ENCODE measurements around the gene THUMPD3. TPM values are rescaled to one million over a fixed set of nuclear protein-coding genes. Genes with fewer than 3 reads are reported as not detected.

The THUMPD3 gene
- total RNA-seq, 2 experiments from 2014 or later, result 46.6 to 48.0 TPM

DNA sequence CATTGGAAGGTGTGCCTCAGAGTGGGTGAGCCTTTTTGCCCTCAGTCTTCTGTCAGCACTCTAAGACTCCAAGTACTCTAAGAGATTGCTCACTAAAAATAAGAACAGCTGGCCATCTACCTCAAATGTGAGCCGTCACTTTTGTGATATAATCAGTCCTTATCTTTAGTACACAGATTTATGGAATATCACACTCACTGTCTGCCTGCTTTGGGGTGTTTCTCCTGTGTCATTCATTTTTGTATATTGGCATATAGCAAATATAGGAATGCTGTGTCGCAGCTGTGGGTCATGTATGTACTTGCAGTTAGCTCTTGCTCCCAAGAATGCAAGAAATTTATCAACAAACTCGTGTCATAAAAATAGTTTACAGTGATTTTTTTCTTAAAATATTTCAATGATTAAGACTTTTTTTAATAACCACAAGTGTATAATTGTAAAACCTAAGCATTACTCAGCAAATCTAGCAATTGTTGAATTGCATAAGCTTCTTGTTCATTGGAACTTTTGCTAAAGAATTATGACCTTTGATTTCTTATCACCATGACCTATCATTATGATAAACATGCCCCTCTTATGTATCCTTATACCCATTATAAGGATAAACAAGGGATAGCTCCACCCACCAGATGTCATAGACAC is 53.4 kb downstream of the THUMPD3 start:
- Mint-ChIP-seq H3K27me3 (no peaks in the 10 kb centered on the region), H3K9me3 (no peaks in the 10 kb centered on the region), H3K4me3 (no peak overlapping the region), H3K36me3 (ENCODE audit: low read depth) (peaks cover 18% of the 10 kb centered on the region), H3K4me1 (peaks cover 41% of the 10 kb centered on the region), H3K27ac (no peak overlapping the region)
- POLR2A ChIA-PET, result no interaction called here
- CTCF ChIA-PET, result interaction anchor here (1.1 to 1.7 kb wide), 3 partner anchors 11 to 19 kb away, joined by 4 to 6 read pairs (median 4); partner anchors contain the start of gene SETD5
- DNase-seq, result no peak

DNA sequence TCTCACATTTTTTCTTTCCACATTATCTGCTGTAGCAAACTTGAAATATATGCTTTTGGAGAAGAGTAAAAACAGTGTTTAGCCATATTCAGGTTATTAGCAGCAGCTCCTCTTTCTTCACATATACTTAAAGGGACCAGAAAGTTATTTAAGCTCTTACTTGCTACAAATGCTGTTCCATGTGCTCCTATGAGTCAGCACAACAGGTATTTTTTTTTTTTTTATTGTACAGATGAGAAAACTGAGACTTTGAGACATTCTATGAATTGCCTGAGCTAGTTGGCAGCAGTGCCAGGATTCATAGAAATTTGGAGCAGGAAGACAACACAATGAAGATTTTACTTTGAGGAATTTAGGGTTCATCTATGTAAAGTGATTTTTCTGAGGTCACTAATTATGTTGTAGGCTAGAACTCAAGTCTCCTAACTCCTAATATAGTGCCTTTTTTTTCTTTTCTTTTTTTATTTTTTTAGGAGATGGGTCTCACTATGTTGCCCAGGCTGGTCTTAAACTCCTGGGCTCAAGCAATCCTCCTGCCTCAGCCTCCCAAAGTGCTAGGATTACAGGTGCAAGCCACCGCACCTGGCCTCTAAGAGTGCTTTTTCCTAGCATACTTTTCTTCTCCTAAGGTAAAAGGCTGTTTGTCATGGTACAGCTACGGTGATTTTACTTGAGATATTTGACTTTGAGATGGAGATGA is 58.1 kb downstream of the THUMPD3 start:
- no peaks in the 10 kb centered on the region for H3K27me3 Mint-ChIP-seq
- CTCF ChIA-PET, result interaction anchor here (1.5 kb wide), 1 partner anchor 58 kb away, joined by 3 read pairs; the partner anchor contains the start of gene THUMPD3
- peak overlapping the region; percentile 2 for H3K27ac Mint-ChIP-seq
- H3K4me3 Mint-ChIP-seq, result no peak overlapping the region
- DNase-seq, result no peak
- H3K9me3 Mint-ChIP-seq, result no peaks in the 10 kb centered on the region
- H3K36me3 Mint-ChIP-seq (ENCODE audit: low read depth), result peaks cover 23% of the 10 kb centered on the region
- H3K4me1 Mint-ChIP-seq, result peaks cover 47% of the 10 kb centered on the region
- POLR2A ChIA-PET, result interaction anchor here (0.6 kb wide), 1 partner anchor 14 kb away, joined by 8 read pairs; no protein-coding TSS in a partner anchor

DNA sequence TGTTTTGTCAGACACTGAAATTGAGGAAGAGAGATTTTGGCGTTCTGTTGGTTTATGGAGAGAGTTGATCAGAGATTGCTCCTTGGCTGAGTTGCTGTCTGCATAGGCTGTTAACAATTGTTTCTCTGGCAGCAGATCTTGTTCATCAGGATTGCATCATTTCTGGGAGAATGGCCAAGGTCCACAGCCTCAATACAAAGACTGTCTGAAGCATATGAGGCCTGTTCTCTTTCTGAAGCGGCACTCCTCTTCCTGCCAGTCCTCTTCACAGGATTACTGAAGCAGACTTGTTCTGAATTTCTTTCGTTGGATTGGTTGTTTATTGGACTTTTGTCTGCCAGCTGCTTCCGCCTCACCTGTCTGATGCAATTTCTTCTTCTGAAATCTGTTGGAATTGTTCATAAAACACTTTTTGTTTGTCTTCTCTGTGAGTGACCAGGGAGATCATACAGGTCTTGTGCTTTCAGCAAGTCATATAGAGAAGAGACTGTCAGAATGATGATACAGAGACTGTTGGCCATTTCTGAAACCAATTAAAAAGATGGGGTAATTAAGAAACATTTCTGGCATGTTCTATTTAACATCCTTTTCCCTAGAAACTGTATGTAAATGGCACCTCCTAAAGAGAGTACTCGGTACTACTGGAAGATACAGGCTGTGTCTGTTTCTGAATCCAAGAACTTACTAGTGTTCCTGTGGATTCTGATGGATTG is 60.0 kb downstream of the THUMPD3 start:
- Mint-ChIP-seq H3K4me1 (peaks cover 46% of the 10 kb centered on the region), H3K36me3 (ENCODE audit: low read depth) (peaks cover 31% of the 10 kb centered on the region), H3K27ac (peak overlapping the region; percentile 10), H3K9me3 (no peaks in the 10 kb centered on the region), H3K27me3 (no peaks in the 10 kb centered on the region), H3K4me3 (no peak overlapping the region)
- DNase-seq, result no peak
- POLR2A ChIA-PET, result no interaction called here
- CTCF ChIA-PET, result interaction anchor here (1.0 to 1.5 kb wide), 2 partner anchors 24 to 60 kb away, joined by 3 read pairs; partner anchors contain the start of gene THUMPD3

DNA sequence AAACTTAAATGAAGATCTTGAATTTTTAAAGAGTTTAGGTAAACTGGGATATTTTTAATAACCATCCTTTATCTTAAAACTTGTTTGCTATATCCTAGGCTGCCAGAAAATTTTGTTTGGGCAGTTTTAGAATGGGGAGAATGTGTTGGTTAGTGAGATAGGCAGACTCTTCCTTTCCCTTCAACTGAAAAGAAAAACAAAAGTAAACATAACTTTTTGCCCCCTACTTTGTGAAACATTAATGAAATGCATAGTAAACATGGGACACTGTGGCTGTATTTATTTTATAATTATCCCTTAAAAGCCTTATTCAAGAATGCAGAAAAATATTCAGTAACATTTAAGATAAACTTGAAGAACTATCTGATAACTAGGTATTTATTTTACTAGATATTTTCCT is 65.6 kb downstream of the THUMPD3 start:
- Mint-ChIP-seq H3K9me3 (no peaks in the 10 kb centered on the region), H3K4me3 (no peak overlapping the region), H3K4me1 (peaks cover 17% of the 10 kb centered on the region), H3K27ac (no peak overlapping the region), H3K27me3 (no peaks in the 10 kb centered on the region), H3K36me3 (ENCODE audit: low read depth) (peaks cover 55% of the 10 kb centered on the region)
- no peak for DNase-seq
- ChIA-PET CTCF (interaction anchor here (1.0 kb wide), 1 partner anchor 33 kb away, joined by 3 read pairs; no protein-coding TSS in a partner anchor), POLR2A (no interaction called here)

DNA sequence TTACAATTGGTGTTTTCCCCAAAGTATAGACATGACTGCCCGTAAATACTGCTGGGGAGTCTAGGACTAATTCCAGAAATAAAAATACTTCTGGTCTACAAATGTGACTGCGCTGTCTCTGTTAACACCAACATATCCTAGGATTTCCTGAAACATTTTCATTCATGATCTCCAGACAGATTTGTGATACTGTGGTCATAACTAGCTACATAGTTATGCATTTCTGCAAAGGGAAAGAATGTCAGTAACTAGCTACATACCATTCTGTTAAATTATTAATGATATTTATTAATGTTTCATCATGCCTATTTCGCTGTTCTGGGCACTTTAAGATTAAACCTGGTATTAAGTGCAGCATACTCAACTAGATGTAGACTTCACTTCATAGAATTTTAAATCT is 67.9 kb downstream of the THUMPD3 start:
- H3K27ac Mint-ChIP-seq, result no peak overlapping the region
- DNase-seq, result no peak

DNA sequence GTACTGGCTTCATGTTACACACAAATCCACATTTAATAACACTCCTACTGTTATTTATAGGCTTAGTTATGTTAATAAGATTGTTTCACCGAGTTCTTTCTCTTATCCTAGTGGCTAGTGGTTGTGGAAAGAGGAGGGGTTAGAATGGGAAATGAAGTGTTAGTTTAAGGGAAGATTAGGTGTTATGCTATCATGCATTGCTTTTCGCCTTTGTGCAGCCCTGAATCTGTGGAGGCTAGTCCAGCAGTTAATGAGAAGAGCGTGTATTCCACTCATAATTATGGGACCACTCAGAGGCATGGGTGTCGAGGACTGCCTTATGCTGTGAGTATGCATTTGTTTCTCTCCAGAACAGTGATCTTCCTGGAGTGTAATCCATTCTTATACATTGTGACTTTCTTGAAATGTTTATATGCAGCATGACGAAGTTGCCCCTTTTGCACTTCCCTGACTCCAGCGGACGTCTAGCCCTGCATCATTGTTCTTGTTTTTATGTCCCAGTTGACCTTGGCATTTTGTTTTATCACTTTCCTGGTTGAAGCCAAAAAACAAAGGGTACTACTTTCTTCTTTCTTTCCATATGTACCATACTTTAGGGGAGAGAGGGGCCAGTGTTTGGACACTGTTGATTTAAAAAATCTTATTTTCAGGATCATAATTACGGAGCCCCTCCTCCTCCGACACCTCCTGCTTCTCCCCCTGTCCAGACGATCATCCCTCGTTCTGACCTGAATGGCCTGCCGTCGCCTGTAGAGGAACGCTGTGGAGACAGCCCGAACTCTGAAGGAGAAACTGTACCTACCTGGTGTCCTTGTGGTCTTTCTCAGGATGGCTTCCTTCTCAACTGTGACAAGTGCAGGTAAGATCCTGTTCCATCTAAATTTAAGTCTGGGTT is 71.0 kb downstream of the THUMPD3 start:
- H3K4me3 Mint-ChIP-seq, result no peak overlapping the region
- H3K27ac Mint-ChIP-seq, result no peak overlapping the region
- ChIA-PET POLR2A (no interaction called here), CTCF (interaction anchor here (1.7 kb wide), 1 partner anchor 29 kb away, joined by 4 read pairs; no protein-coding TSS in a partner anchor)
- peaks cover 1% of the 10 kb centered on the region for H3K4me1 Mint-ChIP-seq
- no peaks in the 10 kb centered on the region for H3K27me3 Mint-ChIP-seq
- peaks cover 60% of the 10 kb centered on the region for H3K36me3 Mint-ChIP-seq (ENCODE audit: low read depth)
- DNase-seq, result no peak
- no peaks in the 10 kb centered on the region for H3K9me3 Mint-ChIP-seq

More for the DNA sequence above, 67.9 kb downstream of the THUMPD3 start:
- peaks cover 5% of the 10 kb centered on the region for H3K4me1 Mint-ChIP-seq
- H3K9me3 Mint-ChIP-seq, result no peaks in the 10 kb centered on the region
- POLR2A ChIA-PET, result no interaction called here
- H3K4me3 Mint-ChIP-seq, result no peak overlapping the region
- H3K36me3 Mint-ChIP-seq (ENCODE audit: low read depth), result peaks cover 65% of the 10 kb centered on the region
- CTCF ChIA-PET, result interaction anchor here (0.7 kb wide), 2 partner anchors 10 to 21 kb away, joined by 3 to 4 read pairs; no protein-coding TSS in a partner anchor
- no peaks in the 10 kb centered on the region for H3K27me3 Mint-ChIP-seq

DNA sequence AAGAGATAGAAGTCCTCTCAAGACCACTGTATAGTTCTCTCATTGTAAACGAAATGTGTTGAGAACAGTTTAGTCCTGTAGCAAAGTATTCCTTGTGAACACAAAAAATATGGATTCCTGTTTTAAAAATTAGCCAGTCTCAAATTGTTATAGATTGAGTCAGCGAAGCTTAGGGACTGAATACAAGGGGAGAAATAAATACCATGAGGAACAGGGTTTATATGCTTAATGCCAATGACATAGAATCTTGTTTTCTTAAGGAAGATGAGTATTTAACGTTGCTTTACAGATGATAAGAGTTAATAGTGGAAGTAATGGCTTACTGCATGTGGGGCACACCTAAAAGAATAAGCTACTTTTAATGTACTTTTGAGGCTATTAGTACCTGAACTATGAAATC is 72.5 kb downstream of the THUMPD3 start:
- H3K27ac Mint-ChIP-seq, result no peak overlapping the region
- H3K36me3 Mint-ChIP-seq (ENCODE audit: low read depth), result peaks cover 49% of the 10 kb centered on the region
- no peaks in the 10 kb centered on the region for H3K27me3 Mint-ChIP-seq

More for the DNA sequence above, 72.5 kb downstream of the THUMPD3 start:
- no peaks in the 10 kb centered on the region for H3K9me3 Mint-ChIP-seq
- no peak for DNase-seq
- ChIA-PET CTCF (interaction anchor here (0.6 to 1.7 kb wide), 5 partner anchors 10 to 52 kb away, joined by 3 to 5 read pairs (median 4); no protein-coding TSS in a partner anchor), POLR2A (no interaction called here)
- H3K4me1 Mint-ChIP-seq, result peaks cover 1% of the 10 kb centered on the region
- no peak overlapping the region for H3K4me3 Mint-ChIP-seq

Other genes starting within 250 kb of the THUMPD3 start
- gene SRGAP3, start 113.4 kb upstream of the THUMPD3 start, total RNA-seq, result 1 to 10 TPM; 3.2 to 4.0 TPM
- 100 to 1,000 TPM; 111 to 129 TPM for gene SETD5, start 34.6 kb downstream of the THUMPD3 start, total RNA-seq
- not detected for gene LHFPL4, start 190.8 kb downstream of the THUMPD3 start, total RNA-seq

All from activated CD4-positive, alpha-beta T cell treated with anti-CD3 and anti-CD28 coated beads, Interleukin-2, amount 10 ng/mL, durations not matched to agents 7 days and 5 days (primary cell).